HG03139 (cell line): Measurements from ENCODE around the gene IFT88.
"Not testable (repeated sequence)": the region's sequence is repeated elsewhere in the genome, so short reads cannot be mapped to it uniquely, and the experiment has no call there.

Experiments used
- ATAC-seq: cut with Tn5 transposase; IDR thresholded peaks from one replicate; pipeline ENCODE4 v1.9.1; 2021; ENCODE audit not compliant: unreplicated experiment

The IFT88 gene

GRCh38 chr13:20623000-20623399 is 56.0 kb downstream of the IFT88 start:
- no peak for ATAC-seq

- no peak for ATAC-seq
Observed at GRCh38 chr13:20624213-20624612, 57.3 kb downstream of the IFT88 start.

- ATAC-seq, result no peak
Observed at GRCh38 chr13:20633802-20634201, 66.8 kb downstream of the IFT88 start.

- ATAC-seq, result no peak
Observed at GRCh38 chr13:20636079-20636478, 69.1 kb downstream of the IFT88 start.

GRCh38 chr13:20637811-20638210 is 70.9 kb downstream of the IFT88 start:
- ATAC-seq, result no peak

GRCh38 chr13:20647758-20648157 is 80.8 kb downstream of the IFT88 start:
- ATAC-seq, result no peak

- ATAC-seq, result no peak
Observed at GRCh38 chr13:20652946-20653345, 86.0 kb downstream of the IFT88 start.

- no peak for ATAC-seq
Observed at GRCh38 chr13:20654156-20654555, 87.2 kb downstream of the IFT88 start.

- no peak for ATAC-seq
Observed at GRCh38 chr13:20658451-20659040, 91.6 kb downstream of the IFT88 start.

- no peak for ATAC-seq
Observed at GRCh38 chr13:20664351-20664750, 97.4 kb downstream of the IFT88 start.

GRCh38 chr13:20666948-20667347 is 100.0 kb downstream of the IFT88 start:
- no peak for ATAC-seq

- no peak for ATAC-seq
Observed at GRCh38 chr13:20667857-20668437, 101.0 kb downstream of the IFT88 start.

GRCh38 chr13:20669162-20669561 is 102.2 kb downstream of the IFT88 start:
- no peak for ATAC-seq

- ATAC-seq, result no peak
Observed at GRCh38 chr13:20671789-20672188, 104.8 kb downstream of the IFT88 start.

GRCh38 chr13:20672772-20673171 is 105.8 kb downstream of the IFT88 start:
- no peak for ATAC-seq

- ATAC-seq, result no peak
Observed at GRCh38 chr13:20673715-20674114, 106.8 kb downstream of the IFT88 start.

- no peak for ATAC-seq
Observed at GRCh38 chr13:20676213-20676612, 109.3 kb downstream of the IFT88 start.

GRCh38 chr13:20678606-20679005 is 111.6 kb downstream of the IFT88 start:
- ATAC-seq, result not testable (repeated sequence)

GRCh38 chr13:20679879-20680278 is 112.9 kb downstream of the IFT88 start:
- no peak for ATAC-seq

GRCh38 chr13:20680416-20681080 is 113.6 kb downstream of the IFT88 start:
- no peak for ATAC-seq

- not testable (repeated sequence) for ATAC-seq
Observed at GRCh38 chr13:20681481-20681880, 114.5 kb downstream of the IFT88 start.

GRCh38 chr13:20682061-20682460 is 115.1 kb downstream of the IFT88 start:
- no peak for ATAC-seq

- no peak for ATAC-seq
Observed at GRCh38 chr13:20684041-20684440, 117.1 kb downstream of the IFT88 start.
